Fibroblast of lung (primary cell): ENCODE results near the gene EEFSEC.

ENCODE experiments used
- CTCF ChIP-seq, 2 donors: IDR thresholded peaks in 1 of 2; conservative IDR thresholded peaks in 1 of 2; 1 replicate in 1 of 2; 2 replicates in 1 of 2; pipeline ENCODE4 v1.5.1; 2011 to 2012; ENCODE audit warnings: low read length in 2 of 2, control low read depth in 1 of 2, inconsistent platforms in 1 of 2, low read depth in 1 of 2, mild to moderate bottlenecking in 1 of 2
- EZH2 ChIP-seq: IDR thresholded peaks from 2 replicates; pipeline ENCODE4 v1.5.1; 2012; ENCODE audit warnings: low read length, control low read depth, mild to moderate bottlenecking; ENCODE audit errors: missing control alignments

- TF ChIP-seq CTCF (conservative IDR thresholded peaks at IDR 0.05 in 1 of 2, IDR thresholded peaks at IDR 0.05 in 1 of 2; ENCODE audit: low read depth in 1 of 2, low read length in 2 of 2) (no peak), EZH2 (no peak)
Measured at GRCh38 chr3:128282380-128283196, 129.3 kb downstream of the EEFSEC start.
